KMS-11 (cell line): ENCODE measurements around the gene IER5L.

Experiments used
- H2AFZ ChIP-seq: fragments of 200-600 bp; sonication (generic); 2 replicates; pipeline ENCODE4 v1.6.1; 2016; ENCODE audit warnings: antibody characterized with exemption, mixed run types, low read depth
- H3K27ac ChIP-seq: fragments of 200-600 bp; sonication (generic); 2 replicates; pipeline ENCODE4 v1.6.1; 2016; ENCODE audit warnings: mild to moderate bottlenecking, mixed run types
- H3K27me3 ChIP-seq: fragments of 200-600 bp; sonication (generic); 2 replicates; pipeline ENCODE4 v1.6.1; 2017; ENCODE audit warnings: mild to moderate bottlenecking, low read depth, mixed run types, moderate library complexity; ENCODE audit not compliant: insufficient read depth
- H3K36me3 ChIP-seq: fragments of 200-600 bp; sonication (generic); 2 replicates; pipeline ENCODE4 v1.6.1; 2017; ENCODE audit warnings: mild to moderate bottlenecking, mixed run types; ENCODE audit not compliant: insufficient read depth
- H3K4me1 ChIP-seq: fragments of 200-600 bp; sonication (generic); 2 replicates; pipeline ENCODE4 v1.6.1; 2016; ENCODE audit warnings: mild to moderate bottlenecking, low read depth, mixed run types; ENCODE audit not compliant: poor library complexity, severe bottlenecking
- H3K4me2 ChIP-seq: fragments of 200-600 bp; sonication (generic); 2 replicates; pipeline ENCODE4 v1.7.0; 2016; ENCODE audit warnings: mild to moderate bottlenecking, mixed run types
- H3K4me3 ChIP-seq: fragments of 200-600 bp; sonication (generic); IDR thresholded peaks from 2 replicates; pipeline ENCODE4 v1.6.1; 2017; ENCODE audit warnings: low read depth, low read length, mixed read lengths; ENCODE audit not compliant: insufficient read depth
- H3K79me2 ChIP-seq: fragments of 200-600 bp; sonication (generic); 2 replicates; pipeline ENCODE4 v1.6.1; 2016; ENCODE audit warnings: low read depth, mixed run types; ENCODE audit not compliant: insufficient read depth
- H3K9ac ChIP-seq: fragments of 200-600 bp; sonication (generic); 2 replicates; pipeline ENCODE4 v1.6.1; 2016; ENCODE audit warnings: mild to moderate bottlenecking, mixed run types
- H4K20me1 ChIP-seq: fragments of 200-600 bp; sonication (generic); 2 replicates; pipeline ENCODE4 v1.6.1; 2016; ENCODE audit warnings: mild to moderate bottlenecking, mixed run types; ENCODE audit not compliant: insufficient read depth
- TF ChIP-seq, protein P1 (sequence below): fragments of 200-600 bp; sonication (generic); conservative IDR thresholded peaks from 2 replicates; pipeline ENCODE4 v1.6.1; 2017; ENCODE audit warnings: low read depth, mild to moderate bottlenecking, antibody characterized with exemption, low read length, moderate library complexity, mixed read lengths

Gene IER5L

DNA sequence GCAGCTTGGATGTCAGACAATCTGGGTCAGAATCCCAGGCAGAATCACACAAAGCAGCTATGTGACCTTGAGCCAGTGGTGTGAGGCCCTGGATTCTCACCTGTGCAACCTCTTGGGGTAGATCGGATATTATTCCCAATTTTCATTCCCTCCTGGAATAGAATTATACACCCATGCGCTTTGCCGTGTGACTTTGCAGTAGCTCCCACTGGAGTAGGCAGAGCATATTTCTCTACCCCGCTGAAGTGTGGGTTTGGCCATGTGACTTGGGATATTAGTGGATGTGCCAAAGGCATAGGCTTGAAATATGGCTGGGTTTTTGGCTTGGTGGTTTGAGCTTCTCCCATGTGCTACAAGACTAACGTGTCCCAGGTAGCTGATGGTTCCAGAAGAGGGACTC is 35.5 kb upstream of the IER5L start:
- H4K20me1 ChIP-seq, result no peaks in the 10 kb centered on the region
- H3K4me3 ChIP-seq, result no peak overlapping the region
- no peaks in the 10 kb centered on the region for H3K27me3 ChIP-seq
- no peak overlapping the region for H3K27ac ChIP-seq
- TF ChIP-seq, protein P1, sequence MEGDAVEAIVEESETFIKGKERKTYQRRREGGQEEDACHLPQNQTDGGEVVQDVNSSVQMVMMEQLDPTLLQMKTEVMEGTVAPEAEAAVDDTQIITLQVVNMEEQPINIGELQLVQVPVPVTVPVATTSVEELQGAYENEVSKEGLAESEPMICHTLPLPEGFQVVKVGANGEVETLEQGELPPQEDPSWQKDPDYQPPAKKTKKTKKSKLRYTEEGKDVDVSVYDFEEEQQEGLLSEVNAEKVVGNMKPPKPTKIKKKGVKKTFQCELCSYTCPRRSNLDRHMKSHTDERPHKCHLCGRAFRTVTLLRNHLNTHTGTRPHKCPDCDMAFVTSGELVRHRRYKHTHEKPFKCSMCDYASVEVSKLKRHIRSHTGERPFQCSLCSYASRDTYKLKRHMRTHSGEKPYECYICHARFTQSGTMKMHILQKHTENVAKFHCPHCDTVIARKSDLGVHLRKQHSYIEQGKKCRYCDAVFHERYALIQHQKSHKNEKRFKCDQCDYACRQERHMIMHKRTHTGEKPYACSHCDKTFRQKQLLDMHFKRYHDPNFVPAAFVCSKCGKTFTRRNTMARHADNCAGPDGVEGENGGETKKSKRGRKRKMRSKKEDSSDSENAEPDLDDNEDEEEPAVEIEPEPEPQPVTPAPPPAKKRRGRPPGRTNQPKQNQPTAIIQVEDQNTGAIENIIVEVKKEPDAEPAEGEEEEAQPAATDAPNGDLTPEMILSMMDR, result no peak
- no peaks in the 10 kb centered on the region for H3K4me1 ChIP-seq
- no peak overlapping the region for H3K4me2 ChIP-seq
- H2AFZ ChIP-seq, result no peak overlapping the region
- no peak overlapping the region for H3K9ac ChIP-seq
- H3K79me2 ChIP-seq, result no peaks in the 10 kb centered on the region
- no peaks in the 10 kb centered on the region for H3K36me3 ChIP-seq

DNA sequence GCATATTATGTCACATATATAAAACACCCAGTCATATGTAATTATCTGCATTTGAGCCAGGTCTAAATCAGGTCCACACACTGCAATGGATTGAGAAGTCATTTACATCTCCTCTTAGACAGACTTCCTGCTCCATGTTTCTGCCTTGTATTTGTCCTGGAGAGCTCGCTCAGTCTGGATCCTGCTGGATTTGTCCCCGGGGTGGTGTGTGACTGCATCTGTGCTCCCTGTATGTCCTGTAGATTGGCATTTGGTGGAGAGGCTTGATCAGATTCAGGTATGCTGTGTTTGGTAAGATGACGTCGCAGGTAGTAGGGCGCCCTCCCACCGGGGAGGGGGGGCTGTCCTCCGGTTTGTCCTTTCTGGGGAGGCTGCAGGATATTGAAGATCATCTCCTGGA is 33.6 kb upstream of the IER5L start:
- Histone ChIP-seq H4K20me1 (no peaks in the 10 kb centered on the region), H3K4me2 (no peak overlapping the region), H3K79me2 (no peaks in the 10 kb centered on the region), H3K27me3 (no peaks in the 10 kb centered on the region), H3K9ac (no peak overlapping the region), H2AFZ (no peak overlapping the region), H3K4me1 (no peaks in the 10 kb centered on the region), H3K27ac (no peak overlapping the region), H3K36me3 (no peaks in the 10 kb centered on the region), H3K4me3 (no peak overlapping the region)
- TF ChIP-seq, protein P1, result no peak

DNA sequence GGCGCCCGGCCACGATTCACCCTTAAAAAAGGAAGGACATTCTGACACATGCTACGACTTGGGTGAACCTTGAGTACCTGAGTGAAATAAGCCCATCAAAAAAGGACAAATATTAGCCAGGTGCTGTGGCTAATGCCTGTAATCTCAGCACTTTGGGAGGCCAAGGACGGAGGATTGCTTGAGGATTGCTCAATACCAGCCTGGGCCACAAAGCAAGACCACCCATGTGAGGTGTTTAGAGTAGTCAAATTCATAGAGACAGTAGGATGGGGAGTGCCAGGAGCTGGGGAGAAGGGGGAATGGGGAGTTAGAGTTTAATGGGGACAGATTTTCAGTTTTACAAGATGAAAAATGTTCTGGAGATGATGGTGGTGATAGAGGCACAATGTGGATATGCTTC is 32.1 kb upstream of the IER5L start:
- Histone ChIP-seq H4K20me1 (no peaks in the 10 kb centered on the region), H3K79me2 (no peaks in the 10 kb centered on the region), H2AFZ (no peak overlapping the region), H3K4me2 (no peak overlapping the region), H3K9ac (no peak overlapping the region), H3K27me3 (no peaks in the 10 kb centered on the region), H3K4me3 (no peak overlapping the region), H3K27ac (no peak overlapping the region), H3K4me1 (no peaks in the 10 kb centered on the region), H3K36me3 (no peaks in the 10 kb centered on the region)
- TF ChIP-seq, protein P1, result no peak

DNA sequence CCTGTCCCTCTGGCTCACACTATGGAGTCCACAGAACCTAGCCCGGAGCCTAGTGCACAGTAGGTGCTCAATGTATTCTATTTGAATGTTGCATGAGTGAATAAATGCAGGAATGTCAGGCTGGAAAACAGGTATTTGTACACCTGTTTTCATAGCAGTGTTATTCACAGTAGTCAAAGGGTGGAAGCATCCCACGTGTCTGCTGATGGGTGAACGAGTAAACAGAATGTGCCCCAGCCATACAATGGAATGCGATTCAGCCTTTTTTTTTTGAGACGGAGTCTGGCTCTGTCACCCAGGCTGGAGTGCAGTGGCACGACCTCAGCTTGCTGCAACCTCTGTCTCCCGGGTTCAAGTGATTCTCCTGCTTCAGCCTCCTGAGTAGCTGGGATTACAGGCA is 31.5 kb upstream of the IER5L start:
- no peaks in the 10 kb centered on the region for H4K20me1 ChIP-seq
- TF ChIP-seq, protein P1, result no peak
- no peaks in the 10 kb centered on the region for H3K4me1 ChIP-seq
- no peak overlapping the region for H3K4me2 ChIP-seq
- H3K27me3 ChIP-seq, result no peaks in the 10 kb centered on the region
- no peak overlapping the region for H3K27ac ChIP-seq
- H3K79me2 ChIP-seq, result no peaks in the 10 kb centered on the region
- H3K9ac ChIP-seq, result no peak overlapping the region
- H3K36me3 ChIP-seq, result no peaks in the 10 kb centered on the region
- no peak overlapping the region for H3K4me3 ChIP-seq
- H2AFZ ChIP-seq, result no peak overlapping the region

DNA sequence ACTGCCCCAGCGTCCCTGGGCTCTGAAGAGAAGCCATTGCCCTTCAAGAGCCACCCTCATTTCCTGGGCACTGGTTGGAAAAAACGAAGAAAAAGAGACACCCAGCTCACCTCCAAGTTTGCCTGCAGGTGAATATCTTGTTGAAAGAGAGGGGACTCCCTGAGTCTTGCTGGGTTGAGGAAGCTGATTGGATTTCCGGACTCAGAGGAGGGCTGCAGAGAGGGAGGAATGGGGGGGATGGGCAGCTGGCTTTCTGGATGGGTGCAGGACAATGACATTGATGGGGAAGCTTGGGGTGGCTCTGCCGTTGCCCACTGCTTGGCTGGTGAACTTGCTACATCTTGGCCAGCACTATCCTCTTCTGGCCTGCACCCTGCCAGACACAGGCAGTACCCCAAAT is 31.0 kb upstream of the IER5L start:
- H3K27me3 ChIP-seq, result no peaks in the 10 kb centered on the region
- no peak overlapping the region for H3K4me3 ChIP-seq
- TF ChIP-seq, protein P1, result no peak
- no peaks in the 10 kb centered on the region for H3K36me3 ChIP-seq
- no peak overlapping the region for H3K4me2 ChIP-seq
- no peak overlapping the region for H3K9ac ChIP-seq
- H3K79me2 ChIP-seq, result no peaks in the 10 kb centered on the region
- H4K20me1 ChIP-seq, result no peaks in the 10 kb centered on the region
- no peaks in the 10 kb centered on the region for H3K4me1 ChIP-seq
- H2AFZ ChIP-seq, result no peak overlapping the region
- H3K27ac ChIP-seq, result no peak overlapping the region
